HT-29 (cell line): ENCODE data around the gene DENND1A. TPM values are rescaled to one million over a fixed set of nuclear protein-coding genes. Genes with fewer than 3 reads are reported as not detected.
"Not testable (repeated sequence)": the region's sequence is repeated elsewhere in the genome, so short reads cannot be mapped to it uniquely, and the experiment has no call there.

ENCODE experiments used
- DNase-seq: peaks from one replicate; pipeline ENCODE4 v3.0.0-alpha.2; 2015; ENCODE audit warnings: low spot score
- small RNA-seq: library from RNA; depleted of rRNA; stranded (forward); fragments of <200 nt; gene quantifications from one replicate; pipeline ENCODE3, GENCODE V24; 2014
- total RNA-seq: library from RNA; depleted of rRNA; stranded (reverse); fragments of >200 nt; shearing (Covaris generic); gene quantifications from 2 replicates; pipeline ENCODE4 v1.2.3, GENCODE V29; 2014; rRNA removed

The DENND1A gene
- total RNA-seq, 1 experiment from 2014 or later, result 17.9 TPM

- DNase-seq, result no peak
Measured at GRCh38 chr9:123343443-123344191, 586.3 kb downstream of the DENND1A start.

DNA sequence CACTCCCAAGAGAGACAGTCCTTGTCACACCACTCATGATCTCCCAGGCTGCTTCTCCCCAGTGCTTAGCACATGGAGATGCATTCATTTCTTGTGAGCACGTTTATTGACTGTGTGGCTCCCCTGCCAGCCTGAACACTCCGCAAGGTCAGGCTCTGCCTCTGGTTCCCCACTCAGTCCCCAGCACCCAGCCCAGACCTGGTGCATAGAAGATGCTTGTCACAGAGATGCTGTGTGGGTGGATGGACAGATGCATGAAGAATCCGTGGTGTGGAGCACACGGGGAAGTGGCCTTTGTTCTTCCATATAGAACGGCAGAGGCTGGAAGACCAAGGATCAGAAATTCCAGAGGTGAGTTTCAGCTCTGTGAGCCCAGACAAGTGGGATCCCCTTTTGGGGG is 587.7 kb downstream of the DENND1A start:
- no peak for DNase-seq

DNA sequence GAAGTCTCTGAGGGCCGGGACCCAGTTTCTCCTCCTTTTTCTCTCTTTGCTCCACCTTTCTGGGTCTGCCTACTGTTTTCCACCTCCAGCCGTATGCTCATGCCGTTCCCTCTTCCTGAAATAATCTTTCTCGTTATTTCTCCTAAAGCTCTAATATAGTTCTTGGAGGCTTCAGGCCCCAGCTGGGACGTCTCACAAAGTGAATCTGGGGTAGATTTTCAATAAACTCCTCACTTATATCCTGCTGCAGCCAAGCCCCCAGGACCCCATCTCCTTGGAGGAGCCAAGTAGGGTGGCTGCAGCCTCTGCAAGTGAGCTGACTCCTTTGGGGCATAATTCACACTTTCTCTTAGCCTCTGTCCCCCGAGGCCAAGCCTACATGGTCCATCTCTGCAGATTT is 588.1 kb downstream of the DENND1A start:
- no peak for DNase-seq

DNA sequence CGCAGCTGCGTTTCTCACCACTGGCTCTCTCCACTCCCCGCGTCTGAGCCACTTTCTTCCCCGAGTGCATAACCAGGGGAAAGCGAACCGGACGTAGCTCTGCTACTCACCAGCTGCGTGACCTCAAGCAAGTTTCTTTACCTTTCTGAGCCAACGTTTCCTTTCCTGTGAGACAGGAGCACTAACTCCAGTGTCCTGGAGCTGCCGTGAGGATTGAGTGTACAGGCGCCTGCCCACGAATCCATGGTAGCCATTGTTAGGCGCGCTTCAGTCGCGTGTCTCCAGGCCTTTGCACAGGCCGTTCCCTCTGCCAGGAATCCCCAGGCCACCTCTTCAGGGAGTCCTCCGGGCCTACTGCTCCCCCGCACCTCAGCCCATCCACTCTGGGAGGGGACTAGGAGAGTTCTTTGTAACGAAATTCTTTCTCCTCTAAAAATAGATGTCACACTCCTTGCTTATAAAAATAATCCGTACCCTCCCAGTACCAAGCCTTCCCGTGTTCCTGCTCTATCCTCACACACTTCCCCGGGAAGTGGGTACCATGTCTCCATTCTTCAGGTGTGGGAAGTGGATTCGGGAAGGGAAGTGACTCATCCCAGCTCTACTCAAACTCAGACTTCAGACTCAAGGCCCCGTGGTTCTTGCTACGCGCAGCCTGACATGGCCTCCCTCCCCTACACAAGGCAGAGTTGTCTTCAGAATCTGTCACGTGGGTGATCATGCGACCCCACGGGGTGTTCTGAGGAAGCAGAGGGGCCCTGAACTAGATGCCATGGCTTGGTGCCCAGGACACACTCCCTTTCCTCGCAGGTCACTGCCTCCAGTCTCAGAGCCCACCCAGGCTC is 590.0 kb downstream of the DENND1A start:
- peak; percentile 31 for DNase-seq

GRCh38 chr9:123338710-123339665 is 590.9 kb downstream of the DENND1A start:
- no peak for DNase-seq

DNA sequence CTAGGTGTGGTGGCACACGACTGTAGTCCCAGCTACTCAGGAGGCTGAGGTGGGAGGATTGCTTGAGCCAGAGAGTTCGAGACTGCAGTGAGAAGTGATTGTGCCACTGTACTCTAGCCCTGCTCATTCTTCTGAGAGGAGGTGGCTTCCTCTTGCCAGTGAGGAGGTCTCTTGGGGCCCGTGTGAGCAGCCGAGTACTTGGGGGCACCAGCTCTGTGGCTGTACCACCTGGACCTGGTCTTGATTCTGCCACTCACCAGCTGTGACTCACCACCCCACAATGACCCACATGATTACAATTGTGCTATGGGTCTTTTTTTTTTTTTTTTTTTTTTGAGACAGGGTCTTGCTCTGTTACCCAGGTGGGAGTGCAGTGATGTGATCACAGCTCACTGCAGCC is 592.0 kb downstream of the DENND1A start:
- no peak for DNase-seq

- DNase-seq, result no peak
Measured at GRCh38 chr9:123336959-123337358, 593.0 kb downstream of the DENND1A start.

DNA sequence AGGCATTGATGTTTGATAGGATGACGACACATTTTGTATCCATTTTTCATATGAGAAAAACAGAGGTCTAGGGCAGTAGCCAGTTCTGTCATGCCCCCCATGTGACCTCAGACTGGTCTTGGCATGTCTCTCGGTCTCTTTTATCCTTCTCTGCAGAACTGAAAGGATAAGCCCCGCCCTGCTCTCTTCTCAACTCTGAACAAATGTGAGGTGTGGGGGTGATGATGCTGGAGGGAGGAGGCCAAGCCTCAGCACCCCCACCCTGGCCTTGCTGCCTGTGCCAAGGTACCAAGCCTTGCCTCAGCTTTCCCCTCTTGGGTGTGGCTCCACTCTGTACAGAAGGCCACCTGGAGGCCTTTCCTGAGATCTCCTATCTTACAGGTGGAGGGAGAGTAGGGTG is 593.5 kb downstream of the DENND1A start:
- DNase-seq, result no peak

DNA sequence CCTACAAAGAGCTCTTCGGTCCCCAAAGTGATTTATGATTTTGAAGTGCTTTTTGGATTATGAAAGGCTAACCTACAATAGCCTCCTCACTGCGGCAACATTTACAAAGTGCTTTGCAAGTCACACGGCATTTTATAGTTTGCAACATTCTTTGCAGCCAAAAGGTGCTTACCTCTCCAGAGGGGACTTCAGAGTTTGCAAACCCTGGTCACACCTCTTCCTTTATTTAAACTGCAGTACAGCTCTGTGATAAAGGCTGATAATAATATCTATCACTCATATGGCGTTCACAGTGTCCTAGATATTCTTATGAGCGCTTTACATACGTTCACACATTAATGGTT is 594.0 kb downstream of the DENND1A start:
- no peak for DNase-seq

DNA sequence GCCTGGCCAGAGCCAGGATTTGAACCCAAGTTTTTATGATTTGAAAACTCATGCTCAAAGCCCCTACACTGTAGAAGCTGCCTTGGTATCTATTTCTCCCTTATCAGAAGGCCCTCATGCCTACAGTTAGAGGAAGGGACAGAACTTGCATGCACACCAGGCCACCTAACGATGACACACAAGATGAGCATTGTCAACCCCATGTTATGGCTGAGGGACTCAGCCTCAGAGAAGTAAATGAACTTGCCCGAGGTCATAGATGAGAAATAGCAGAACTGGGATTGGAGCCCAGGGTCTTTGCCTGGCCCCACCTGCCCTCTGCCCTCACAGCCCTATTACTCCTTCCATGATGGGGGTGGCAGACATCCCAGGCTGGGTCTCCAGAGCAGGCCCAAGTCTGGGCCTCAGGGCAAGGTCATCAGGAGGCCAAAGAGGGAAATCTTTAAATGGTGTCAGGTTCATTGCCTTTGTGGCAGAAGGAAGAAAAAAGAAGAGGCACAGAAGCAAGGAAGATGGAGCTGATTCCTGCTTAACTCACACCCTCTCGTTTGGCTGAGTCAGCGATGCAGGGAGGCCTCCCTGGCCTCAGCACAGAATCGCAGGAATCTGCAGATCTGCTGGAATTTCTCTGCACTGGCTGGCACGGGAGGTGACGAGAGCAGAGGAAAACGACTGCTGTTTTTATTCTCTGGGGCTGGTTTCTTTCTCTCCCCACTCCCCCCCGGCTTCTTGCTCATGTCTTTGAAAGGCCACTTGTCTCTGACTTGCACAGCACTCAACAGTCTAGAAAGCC is 594.5 kb downstream of the DENND1A start:
- no peak for DNase-seq

- DNase-seq, result no peak
Measured at GRCh38 chr9:123334639-123335038, 595.3 kb downstream of the DENND1A start.

DNA sequence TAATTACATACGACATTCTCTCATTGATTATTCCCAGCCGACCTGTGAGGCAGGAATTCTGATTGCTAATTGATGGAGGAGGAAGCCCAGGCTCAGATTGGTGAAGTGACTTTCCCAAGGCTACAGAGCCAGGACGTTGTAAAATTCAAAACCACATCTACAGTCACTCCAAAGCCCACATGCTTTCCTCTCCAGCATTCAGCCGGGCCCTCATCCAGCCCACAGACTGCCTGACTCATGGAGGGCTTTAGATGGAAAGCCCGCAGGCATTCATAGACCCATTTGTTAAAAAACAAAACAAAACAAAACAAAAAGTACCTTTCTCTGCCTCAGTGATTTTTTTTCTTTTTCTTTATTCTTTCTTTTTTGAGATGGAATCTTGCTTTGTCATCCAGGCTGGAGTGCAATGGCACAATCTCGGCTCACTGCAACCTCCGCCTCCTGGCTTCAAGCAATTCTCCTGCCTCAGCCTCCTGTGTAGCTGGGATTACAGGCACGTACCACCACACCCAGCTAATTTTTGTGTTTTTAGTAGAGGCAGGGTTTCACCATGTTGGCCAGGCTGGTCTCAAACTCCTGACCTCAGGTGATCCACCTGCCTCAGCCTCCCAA is 596.8 kb downstream of the DENND1A start:
- DNase-seq, result not testable (repeated sequence)

- DNase-seq, result no peak
Measured at GRCh38 chr9:123331346-123332060, 598.4 kb downstream of the DENND1A start.

Small RNAs within 50 kb of the gene (small RNA-seq; reads per million reads assigned to genes)
- gene MIR601 (not detected), gene MIR7150 (not detected)

Other genes starting within 250 kb of the DENND1A start
- not detected in 2 replicates for gene LHX2, start 81.6 kb upstream of the DENND1A start, total RNA-seq